Brain pericyte (primary cell): ENCODE results near the gene NR3C2.

Source experiments
- DNase-seq: peaks from one replicate; pipeline ENCODE4 v3.0.0-alpha.2; 2012; ENCODE audit warnings: low read depth, low spot score

NR3C2 gene

GRCh38 chr4:148441986-148442831 lies at the start of gene NR3C2:
Gene NR3C2 (minus strand): TSS chr4:148442414.
- DNase-seq = peak; percentile 84

GRCh38 chr4:148487181-148487580 lies 45.0 kb upstream of the NR3C2 start:
- no peak for DNase-seq

- no peak for DNase-seq
These were observed 39.4 kb upstream of the NR3C2 start for GRCh38 chr4:148481636-148482035.

- no peak for DNase-seq
These were observed 35.1 kb upstream of the NR3C2 start for GRCh38 chr4:148477276-148477675.

GRCh38 chr4:148469938-148470337 lies 27.7 kb upstream of the NR3C2 start:
- no peak for DNase-seq

GRCh38 chr4:148454835-148455234 lies 12.6 kb upstream of the NR3C2 start:
- no peak for DNase-seq

- no peak for DNase-seq
These were observed 11.6 kb upstream of the NR3C2 start for GRCh38 chr4:148453833-148454232.

GRCh38 chr4:148452970-148453369 lies 10.8 kb upstream of the NR3C2 start:
- DNase-seq = no peak

- DNase-seq = no peak
These were observed 7.7 kb upstream of the NR3C2 start for GRCh38 chr4:148449921-148450320.

GRCh38 chr4:148448141-148448540 lies 5.9 kb upstream of the NR3C2 start:
- DNase-seq = no peak

- no peak for DNase-seq
These were observed 5.5 kb upstream of the NR3C2 start for GRCh38 chr4:148447681-148448080.

GRCh38 chr4:148445860-148446330 lies 3.7 kb upstream of the NR3C2 start:
- DNase-seq = no peak

GRCh38 chr4:148445071-148445859 lies 3.1 kb upstream of the NR3C2 start:
- DNase-seq = no peak

GRCh38 chr4:148444296-148445070 lies 2.3 kb upstream of the NR3C2 start:
- DNase-seq = no peak

- no peak for DNase-seq
These were observed 1.5 kb upstream of the NR3C2 start for GRCh38 chr4:148443512-148444295.

GRCh38 chr4:148442832-148443511 lies 758 bp upstream of the NR3C2 start:
- DNase-seq = no peak

GRCh38 chr4:148441624-148441985 lies 609 bp downstream of the NR3C2 start:
- DNase-seq = no peak

GRCh38 chr4:148438047-148438446 lies 4.2 kb downstream of the NR3C2 start:
- no peak for DNase-seq

- no peak for DNase-seq
These were observed 4.8 kb downstream of the NR3C2 start for GRCh38 chr4:148437439-148437838.

- no peak for DNase-seq
These were observed 5.7 kb downstream of the NR3C2 start for GRCh38 chr4:148436512-148436911.
